Motor neuron (in vitro differentiated cells): ENCODE results near the gene PRDM16. TPM values are rescaled to one million over a fixed set of nuclear protein-coding genes. Genes with fewer than 3 reads are reported as not detected.

ENCODE experiments used
- ATAC-seq, 8 experiments: fragments of 200-7000 bp; cut with Tn5 transposase; replicated peaks in 6 of 8; 2 replicates each; pipeline ENCODE4 v1.8.0; 2021; ENCODE audit warnings: mild to moderate bottlenecking in 8 of 8, moderate library complexity in 8 of 8
- H3K27ac ChIP-seq, 2 donors: fragments of 250-450 bp; sonication (Bioruptor Pico); 2 replicates each; pipeline ENCODE4 v1.9.0; 2021; ENCODE audit warnings: antibody characterized with exemption in 2 of 2, mild to moderate bottlenecking in 2 of 2, moderate library complexity in 1 of 2
- H3K4me1 ChIP-seq, 2 donors: fragments of 250-450 bp; sonication (Bioruptor Pico); replicated peaks in 1 of 2; 2 replicates each; pipeline ENCODE4 v1.6.1; 2021; ENCODE audit warnings: antibody characterized with exemption in 2 of 2, mild to moderate bottlenecking in 2 of 2, moderate library complexity in 1 of 2
- H3K4me3 ChIP-seq, 5 donors: fragments of 250-450 bp; sonication (Bioruptor Pico); 2 replicates each; pipeline ENCODE4 v1.9.0; 2021; ENCODE audit warnings: antibody characterized with exemption in 5 of 5, mild to moderate bottlenecking in 5 of 5, moderate library complexity in 4 of 5
- whole genome bisulfite sequencing, 10 experiments: fragments of 450-650 bp; shearing (Covaris generic); methylation state at CpG; one replicate each; pipeline ENCODE4 v1.0.0; 2022; 5-methylcytosine and 5-hydroxymethylcytosine counted together
- in situ Hi-C, 9 experiments: fragments of 400-800 bp; cut with MboI; loops; one replicate each; pipeline ENCODE4 v1.15.0; 2021; ENCODE audit warnings: low sequenced_read_pairs in 9 of 9, low pct_unique_long_range_greater_than_20kb in 2 of 9; ENCODE audit not compliant: unreplicated experiment in 9 of 9
- total RNA-seq, 8 experiments: library from RNA; unstranded; fragments of 300-600 nt; gene quantifications; 2 replicates each; pipeline versions ENCODE4 v1.2.3 to v1.2.4, GENCODE V29; 2022

PRDM16 gene
- total RNA-seq, 8 experiments from 2014 or later = 0.18 to 2.9 (median 0.42) TPM

- 23 to 67% (median 50%) methylated on average over 1 to 24 of the region's 39 CpGs; no CpG with 5 or more reads in 6 of the 10 experiments for WGBS, 10 experiments
- H3K4me3 ChIP-seq = no peak overlapping the region
- H3K27ac ChIP-seq = no peak overlapping the region
- peak in 3 of 8 experiments; percentile 78 to 91 (median 91) for ATAC-seq
- in situ Hi-C loops = no loop called here
- peaks cover 5 to 39% of the 10 kb centered on the region in 2 donors for H3K4me1 ChIP-seq
Observed at GRCh38 chr1:3145532-3146325, 76.7 kb downstream of the PRDM16 start.

GRCh38 chr1:3146458-3146857 is 77.5 kb downstream of the PRDM16 start:
- WGBS, 10 experiments = 35 to 96% (median 75%) methylated on average over 2 to 10 of the region's 14 CpGs; no CpG with 5 or more reads in 4 of the 10 experiments
- in situ Hi-C loops = no loop called here
- H3K4me3 ChIP-seq = no peak overlapping the region
- peaks cover 5 to 32% of the 10 kb centered on the region in 2 donors for H3K4me1 ChIP-seq
- H3K27ac ChIP-seq = no peak overlapping the region
- ATAC-seq = no peak

GRCh38 chr1:3146907-3147306 is 77.9 kb downstream of the PRDM16 start:
- no peak for ATAC-seq
- peaks cover 2 to 27% of the 10 kb centered on the region in 2 donors for H3K4me1 ChIP-seq
- in situ Hi-C loops = no loop called here
- H3K4me3 ChIP-seq = no peak overlapping the region
- H3K27ac ChIP-seq = no peak overlapping the region
- 40 to 100% (median 43%) methylated on average over 1 to 4 of the region's 19 CpGs; no CpG with 5 or more reads in 4 of the 10 experiments for WGBS, 10 experiments

GRCh38 chr1:3148171-3148570 is 79.2 kb downstream of the PRDM16 start:
- in situ Hi-C loops = no loop called here
- no peak overlapping the region for H3K4me3 ChIP-seq
- H3K27ac ChIP-seq = no peak overlapping the region
- WGBS, 10 experiments = 20 to 100% (median 80%) methylated on average over 1 to 5 of the region's 6 CpGs; no CpG with 5 or more reads in 5 of the 10 experiments
- peaks cover 0 to 15% of the 10 kb centered on the region in 2 donors for H3K4me1 ChIP-seq
- no peak for ATAC-seq

- Histone ChIP-seq H3K4me1 (peaks cover 0 to 14% of the 10 kb centered on the region in 2 donors), H3K27ac (no peak overlapping the region), H3K4me3 (no peak overlapping the region)
- ATAC-seq = no peak
- in situ Hi-C loops = no loop called here
- WGBS, 10 experiments = 34 to 100% (median 55%) methylated on average over 1 to 5 of the region's 8 CpGs; no CpG with 5 or more reads in 4 of the 10 experiments
Observed at GRCh38 chr1:3149277-3149676, 80.3 kb downstream of the PRDM16 start.

GRCh38 chr1:3151456-3151855 is 82.5 kb downstream of the PRDM16 start:
- H3K27ac ChIP-seq = no peak overlapping the region
- in situ Hi-C loops = no loop called here

GRCh38 chr1:3152143-3152542 is 83.1 kb downstream of the PRDM16 start:
- Histone ChIP-seq H3K4me1 (peaks cover 0 to 28% of the 10 kb centered on the region in 2 donors), H3K27ac (no peak overlapping the region), H3K4me3 (no peak overlapping the region)
- no peak for ATAC-seq
- in situ Hi-C loops = no loop called here

More at GRCh38 chr1:3151456-3151855, 82.5 kb downstream of the PRDM16 start:
- Histone ChIP-seq H3K4me1 (peaks cover 0 to 21% of the 10 kb centered on the region in 2 donors), H3K4me3 (no peak overlapping the region)
- ATAC-seq = no peak
- 28 to 100% (median 55%) methylated on average over 1 to 12 of the region's 14 CpGs; no CpG with 5 or more reads in 4 of the 10 experiments for whole genome bisulfite sequencing, 10 experiments

- WGBS, 10 experiments = 39 to 92% (median 77%) methylated on average over 2 to 12 of the region's 13 CpGs; no CpG with 5 or more reads in 2 of the 10 experiments
- H3K27ac ChIP-seq = no peak overlapping the region
- peaks cover 0 to 33% of the 10 kb centered on the region in 2 donors for H3K4me1 ChIP-seq
- H3K4me3 ChIP-seq = no peak overlapping the region
- ATAC-seq = no peak
- in situ Hi-C loops = no loop called here
Observed at GRCh38 chr1:3153197-3153596, 84.2 kb downstream of the PRDM16 start.

- no peak for ATAC-seq
- in situ Hi-C loops = no loop called here
- no peak overlapping the region for H3K27ac ChIP-seq
- WGBS, 10 experiments = 26 to 95% (median 66%) methylated on average over 3 to 30 of the region's 38 CpGs; no CpG with 5 or more reads in 3 of the 10 experiments
- no peak overlapping the region for H3K4me3 ChIP-seq
- H3K4me1 ChIP-seq = peaks cover 0 to 33% of the 10 kb centered on the region in 2 donors
Observed at GRCh38 chr1:3153902-3154795, 85.1 kb downstream of the PRDM16 start.

- Histone ChIP-seq H3K27ac (peak overlapping the region in 1 of 2 donors; percentile 0), H3K4me3 (no peak overlapping the region), H3K4me1 (peaks cover 0 to 33% of the 10 kb centered on the region in 2 donors)
- ATAC-seq = peak in 3 of 8 experiments; percentile 56 to 69 (median 58)
- 0 to 79% (median 64%) methylated on average over 2 to 33 of the region's 42 CpGs; no CpG with 5 or more reads in 2 of the 10 experiments for WGBS, 10 experiments
- in situ Hi-C loops = no loop called here
Observed at GRCh38 chr1:3155056-3155925, 86.3 kb downstream of the PRDM16 start.

- 24 to 60% (median 46%) methylated on average over 1 to 5 of the region's 5 CpGs; no CpG with 5 or more reads in 1 of the 10 experiments for WGBS, 10 experiments
- ATAC-seq = peak in 3 of 8 experiments; percentile 47 to 57 (median 49)
- H3K4me1 ChIP-seq = peaks cover 0 to 34% of the 10 kb centered on the region in 2 donors
- in situ Hi-C loops = no loop called here
- no peak overlapping the region for H3K27ac ChIP-seq
- no peak overlapping the region for H3K4me3 ChIP-seq
Observed at GRCh38 chr1:3155926-3156220, 86.9 kb downstream of the PRDM16 start.

GRCh38 chr1:3156936-3157335 is 87.9 kb downstream of the PRDM16 start:
- in situ Hi-C loops = no loop called here
- peak in 3 of 8 experiments; percentile 14 to 31 (median 20) for ATAC-seq
- Histone ChIP-seq H3K27ac (no peak overlapping the region), H3K4me3 (no peak overlapping the region), H3K4me1 (peaks cover 0 to 45% of the 10 kb centered on the region in 2 donors)
- WGBS, 10 experiments = 0 to 94% (median 83%) methylated on average over 1 to 9 of the region's 19 CpGs; no CpG with 5 or more reads in 1 of the 10 experiments
